GM19397 (cell line): Measurements from ENCODE around the gene ABHD17A.
"Not testable (repeated sequence)": the region's sequence is repeated elsewhere in the genome, so short reads cannot be mapped to it uniquely, and the experiment has no call there.

ENCODE experiments used
- ATAC-seq: cut with Tn5 transposase; IDR thresholded peaks from one replicate; pipeline ENCODE4 v1.9.1; 2021; ENCODE audit warnings: mild to moderate bottlenecking, moderate library complexity; ENCODE audit not compliant: unreplicated experiment

The ABHD17A gene

GRCh38 chr19:1882089-1882785 is 3.1 kb downstream of the ABHD17A start:
- no peak for ATAC-seq

GRCh38 chr19:1881393-1882088 is 3.8 kb downstream of the ABHD17A start:
- ATAC-seq = not testable (repeated sequence)

- ATAC-seq = no peak
Measured at GRCh38 chr19:1880611-1881392, 4.5 kb downstream of the ABHD17A start.

- not testable (repeated sequence) for ATAC-seq
Measured at GRCh38 chr19:1879982-1880381, 5.3 kb downstream of the ABHD17A start.

GRCh38 chr19:1878583-1878982 is 6.7 kb downstream of the ABHD17A start:
- not testable (repeated sequence) for ATAC-seq

GRCh38 chr19:1877280-1877660 is 8.0 kb downstream of the ABHD17A start:
- not testable (repeated sequence) for ATAC-seq

- ATAC-seq = peak; percentile 7
Measured at GRCh38 chr19:1876496-1877279, 8.6 kb downstream of the ABHD17A start.

GRCh38 chr19:1875646-1876495 is 9.4 kb downstream of the ABHD17A start:
- peak; percentile 86 for ATAC-seq

- ATAC-seq = not testable (repeated sequence)
Measured at GRCh38 chr19:1875265-1875645, 10.0 kb downstream of the ABHD17A start.

- no peak for ATAC-seq
Measured at GRCh38 chr19:1874554-1875185, 10.6 kb downstream of the ABHD17A start.

GRCh38 chr19:1873524-1874473 is 11.5 kb downstream of the ABHD17A start:
- no peak for ATAC-seq

- ATAC-seq = no peak
Measured at GRCh38 chr19:1872807-1873523, 12.3 kb downstream of the ABHD17A start.

GRCh38 chr19:1871630-1872029 is 13.7 kb downstream of the ABHD17A start:
- ATAC-seq = no peak

- no peak for ATAC-seq
Measured at GRCh38 chr19:1871140-1871597, 14.1 kb downstream of the ABHD17A start.

GRCh38 chr19:1868971-1869370 is 16.3 kb downstream of the ABHD17A start:
- no peak for ATAC-seq

- ATAC-seq = no peak
Measured at GRCh38 chr19:1867349-1867724, 18.0 kb downstream of the ABHD17A start.

- ATAC-seq = no peak
Measured at GRCh38 chr19:1866693-1867348, 18.5 kb downstream of the ABHD17A start.
